Chondrocyte (in vitro differentiated cells): ENCODE results near the gene MCF2L2. TPM values are rescaled to one million over a fixed set of nuclear protein-coding genes. Genes with fewer than 3 reads are reported as not detected.

Experiments used
- DNase-seq: peaks from one replicate; pipeline ENCODE4 v3.0.0; 2021; ENCODE audit warnings: mixed read lengths, low spot score
- H3K27ac Mint-ChIP-seq: one replicate; pipeline ENCODE4 v1.8.0; 2021; ENCODE audit warnings: mild to moderate bottlenecking, moderate library complexity, mixed read lengths; ENCODE audit not compliant: unreplicated experiment
- H3K27me3 Mint-ChIP-seq: 2 replicates; pipeline ENCODE4 v1.8.0; 2021; ENCODE audit warnings: low read depth, mixed read lengths
- H3K36me3 Mint-ChIP-seq: 2 replicates; pipeline ENCODE4 v1.8.0; 2021; ENCODE audit warnings: low read depth, mixed read lengths
- H3K4me1 Mint-ChIP-seq: 2 replicates; pipeline ENCODE4 v1.8.0; 2021; ENCODE audit warnings: low read depth, mild to moderate bottlenecking, mixed read lengths
- H3K4me3 Mint-ChIP-seq: one replicate; pipeline ENCODE4 v1.8.0; 2021; ENCODE audit warnings: mild to moderate bottlenecking, moderate library complexity, mixed read lengths; ENCODE audit not compliant: unreplicated experiment
- H3K9me3 Mint-ChIP-seq: 2 replicates; pipeline ENCODE4 v1.8.0; 2021; ENCODE audit warnings: low read depth, mixed read lengths
- total RNA-seq: library from RNA; stranded (reverse); gene quantifications from 3 replicates; pipeline ENCODE4 v1.2.1, GENCODE V29; 2021
- TF ChIP-seq, protein P1 (sequence below): fragments of 200-600 bp; sonication (generic); IDR thresholded peaks from 2 replicates; pipeline ENCODE4 v1.5.0; 2021; ENCODE audit warnings: antibody characterized with exemption, mild to moderate bottlenecking, moderate library complexity

The MCF2L2 gene
- total RNA-seq, 1 donor from 2014 or later, result 2.6 TPM

DNA sequence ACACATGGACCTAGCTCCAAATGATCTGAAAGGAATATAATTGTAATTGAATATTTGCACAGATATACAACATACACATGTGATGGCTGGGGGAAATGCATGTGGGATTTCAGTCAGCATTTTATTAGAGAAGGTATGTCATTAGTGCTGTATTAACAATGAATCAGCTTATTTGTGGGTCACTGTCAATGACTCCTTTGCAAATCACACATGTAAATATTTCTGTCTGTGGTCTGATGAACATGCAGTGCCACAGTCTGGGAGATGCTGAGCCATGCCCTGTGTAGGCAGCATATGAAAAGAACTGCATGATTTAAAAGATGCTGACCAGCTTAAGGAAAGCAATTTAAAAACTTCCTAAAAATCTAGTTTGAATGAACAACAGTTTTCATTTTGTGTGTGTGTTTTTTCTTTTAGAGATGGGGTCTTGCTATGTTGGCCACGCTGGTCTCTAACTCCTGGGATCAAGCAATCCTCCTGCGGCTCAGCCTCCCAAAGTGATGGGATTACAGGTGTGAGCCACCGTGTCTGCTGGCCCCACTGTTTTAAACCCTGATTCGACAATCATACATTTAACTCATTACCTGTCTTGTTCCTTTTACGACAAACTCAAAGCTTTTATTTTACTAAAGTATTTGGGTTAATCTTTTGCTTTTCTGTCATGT, 176.2 kb downstream of the MCF2L2 start:
- Mint-ChIP-seq H3K27ac (no peak overlapping the region), H3K9me3 (no peaks in the 10 kb centered on the region), H3K4me3 (peak overlapping the region; percentile 82), H3K4me1 (peaks cover 26% of the 10 kb centered on the region), H3K36me3 (no peaks in the 10 kb centered on the region), H3K27me3 (no peaks in the 10 kb centered on the region)
- TF ChIP-seq, protein P1, sequence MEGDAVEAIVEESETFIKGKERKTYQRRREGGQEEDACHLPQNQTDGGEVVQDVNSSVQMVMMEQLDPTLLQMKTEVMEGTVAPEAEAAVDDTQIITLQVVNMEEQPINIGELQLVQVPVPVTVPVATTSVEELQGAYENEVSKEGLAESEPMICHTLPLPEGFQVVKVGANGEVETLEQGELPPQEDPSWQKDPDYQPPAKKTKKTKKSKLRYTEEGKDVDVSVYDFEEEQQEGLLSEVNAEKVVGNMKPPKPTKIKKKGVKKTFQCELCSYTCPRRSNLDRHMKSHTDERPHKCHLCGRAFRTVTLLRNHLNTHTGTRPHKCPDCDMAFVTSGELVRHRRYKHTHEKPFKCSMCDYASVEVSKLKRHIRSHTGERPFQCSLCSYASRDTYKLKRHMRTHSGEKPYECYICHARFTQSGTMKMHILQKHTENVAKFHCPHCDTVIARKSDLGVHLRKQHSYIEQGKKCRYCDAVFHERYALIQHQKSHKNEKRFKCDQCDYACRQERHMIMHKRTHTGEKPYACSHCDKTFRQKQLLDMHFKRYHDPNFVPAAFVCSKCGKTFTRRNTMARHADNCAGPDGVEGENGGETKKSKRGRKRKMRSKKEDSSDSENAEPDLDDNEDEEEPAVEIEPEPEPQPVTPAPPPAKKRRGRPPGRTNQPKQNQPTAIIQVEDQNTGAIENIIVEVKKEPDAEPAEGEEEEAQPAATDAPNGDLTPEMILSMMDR, result no peak
- no peak for DNase-seq

DNA sequence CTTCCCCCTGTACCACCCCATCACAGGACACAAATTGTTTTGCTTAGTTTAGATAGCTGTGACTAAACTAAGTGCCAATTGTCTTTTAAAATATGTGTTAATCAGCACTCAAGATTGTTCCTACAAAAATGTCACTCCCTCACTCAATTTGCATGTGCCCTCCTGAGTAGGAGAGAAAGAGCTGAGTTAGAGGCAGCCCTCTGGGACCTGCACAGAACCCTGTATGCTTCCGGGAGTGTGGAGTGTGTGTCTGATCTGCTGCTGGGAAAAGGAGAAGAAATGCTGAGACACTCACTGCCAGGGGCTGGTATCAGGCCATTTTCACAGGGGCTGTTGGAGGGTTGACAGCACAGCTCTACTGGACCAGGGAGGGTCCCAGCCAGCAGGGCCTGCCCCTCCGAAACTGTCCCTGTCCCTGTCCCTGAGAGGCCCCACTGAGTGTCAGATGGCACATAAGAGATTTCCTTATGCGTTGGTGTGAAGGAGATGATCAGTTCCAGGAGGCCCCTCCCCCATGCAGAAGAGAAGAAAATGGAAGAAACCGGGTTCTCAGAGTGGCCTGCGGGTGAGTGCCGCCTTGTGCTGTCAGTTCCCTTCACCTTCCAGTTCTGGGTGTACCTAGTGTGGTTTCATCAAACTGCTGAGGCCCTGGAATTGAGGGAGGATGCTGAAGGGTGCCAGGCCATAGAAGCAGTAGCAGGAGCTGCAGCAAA, 179.3 kb downstream of the MCF2L2 start:
- Mint-ChIP-seq H3K27ac (peak overlapping the region; percentile 23), H3K4me1 (peaks cover 23% of the 10 kb centered on the region), H3K4me3 (no peak overlapping the region), H3K36me3 (no peaks in the 10 kb centered on the region), H3K27me3 (no peaks in the 10 kb centered on the region), H3K9me3 (no peaks in the 10 kb centered on the region)
- TF ChIP-seq, protein P1, result no peak
- DNase-seq, result no peak

DNA sequence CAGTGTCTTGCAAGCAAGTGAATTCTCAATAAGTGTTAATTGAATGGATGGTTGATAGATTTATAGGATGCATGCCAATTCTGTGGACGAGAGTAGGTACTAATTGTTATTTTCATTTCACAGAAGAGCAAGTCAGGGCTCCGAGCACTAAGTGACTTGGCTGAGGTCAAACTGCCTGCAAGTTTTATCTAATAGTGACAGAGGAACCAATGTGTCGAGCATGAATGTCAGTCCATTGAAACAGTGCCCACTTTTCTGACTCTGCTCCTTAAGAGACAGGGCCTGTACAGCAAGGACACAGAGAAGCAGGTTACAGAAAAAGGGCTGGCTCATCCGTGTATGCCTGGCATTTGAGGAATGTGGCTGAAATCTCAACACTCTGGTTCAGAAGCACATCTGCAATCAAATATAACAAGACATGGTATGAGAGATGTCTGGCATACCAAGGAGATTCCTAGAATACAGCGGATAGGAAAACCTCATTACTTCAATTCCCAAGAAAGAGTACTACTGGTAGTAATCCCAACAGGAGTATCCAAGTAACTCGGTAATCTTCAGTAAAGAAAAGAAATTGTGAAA, 181.3 kb downstream of the MCF2L2 start:
- Mint-ChIP-seq H3K9me3 (peaks cover 9% of the 10 kb centered on the region), H3K4me3 (no peak overlapping the region), H3K27me3 (no peaks in the 10 kb centered on the region), H3K36me3 (peaks cover 2% of the 10 kb centered on the region), H3K4me1 (peaks cover 19% of the 10 kb centered on the region), H3K27ac (no peak overlapping the region)
- TF ChIP-seq, protein P1, result no peak
- DNase-seq, result no peak

DNA sequence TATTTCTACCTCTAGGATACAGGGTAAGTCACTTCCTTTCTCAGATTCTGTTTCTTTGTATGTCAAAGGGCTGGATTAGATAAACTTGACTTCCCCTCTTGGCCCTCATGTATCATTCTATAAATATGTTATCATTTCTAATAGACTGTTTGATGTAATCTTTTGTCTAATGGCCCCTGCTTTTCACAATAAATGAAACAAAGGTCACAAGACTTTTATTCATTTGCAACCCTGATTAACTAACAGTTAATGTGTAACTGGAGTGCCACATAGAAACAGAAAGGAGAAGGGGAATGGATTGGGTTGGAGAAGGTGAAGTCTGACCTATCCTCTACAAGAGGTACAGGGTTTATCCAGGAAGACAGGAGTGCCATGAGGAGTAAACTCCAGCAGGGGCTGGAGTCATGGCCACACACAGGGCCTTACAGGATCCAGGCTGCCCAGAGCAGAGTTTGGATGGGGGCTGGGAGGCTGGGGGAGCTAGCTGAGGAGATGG, 183.4 kb downstream of the MCF2L2 start:
- TF ChIP-seq, protein P1, result no peak
- Mint-ChIP-seq H3K4me3 (no peak overlapping the region), H3K4me1 (peaks cover 19% of the 10 kb centered on the region), H3K36me3 (peaks cover 7% of the 10 kb centered on the region), H3K27ac (no peak overlapping the region), H3K9me3 (peaks cover 15% of the 10 kb centered on the region), H3K27me3 (peaks cover 1% of the 10 kb centered on the region)
- no peak for DNase-seq

DNA sequence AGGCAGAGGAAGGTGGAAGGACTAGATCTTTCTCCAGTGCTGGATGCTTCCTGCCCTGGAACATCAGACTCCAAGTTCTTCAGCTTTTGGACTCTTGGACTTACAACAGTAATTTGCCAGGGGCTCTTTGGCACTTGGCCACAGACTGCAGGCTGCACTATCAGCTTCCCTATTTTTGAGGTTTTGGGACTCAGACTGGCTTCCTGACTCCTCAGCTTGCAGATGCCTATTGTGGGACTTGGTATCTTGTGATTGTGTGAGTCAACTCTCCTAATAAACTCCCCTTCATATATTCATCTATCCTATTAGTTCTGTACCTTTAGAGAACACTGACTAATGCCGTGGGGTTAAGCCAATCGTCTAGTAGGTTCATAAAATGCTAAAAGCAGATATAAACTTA, 184.2 kb downstream of the MCF2L2 start:
- Mint-ChIP-seq H3K27ac (no peak overlapping the region), H3K9me3 (peaks cover 15% of the 10 kb centered on the region), H3K4me3 (no peak overlapping the region), H3K27me3 (peaks cover 8% of the 10 kb centered on the region), H3K36me3 (peaks cover 7% of the 10 kb centered on the region), H3K4me1 (peaks cover 19% of the 10 kb centered on the region)
- TF ChIP-seq, protein P1, result no peak
- DNase-seq, result no peak
